Measurements from ENCODE around the gene KMT2E.

The KMT2E gene

GRCh38 chr7:105079348-105079747 lies 65.3 kb downstream of the KMT2E start:
- no peak for DNase-seq (ENCODE audit: low read depth)

GRCh38 chr7:105084581-105084980 lies 70.6 kb downstream of the KMT2E start:
- no peak for DNase-seq (ENCODE audit: low read depth)

GRCh38 chr7:105086850-105087249 lies 72.8 kb downstream of the KMT2E start:
- DNase-seq (ENCODE audit: low read depth), result no peak

GRCh38 chr7:105087981-105088380 lies 74.0 kb downstream of the KMT2E start:
- DNase-seq (ENCODE audit: low read depth), result no peak

GRCh38 chr7:105088456-105088855 lies 74.5 kb downstream of the KMT2E start:
- DNase-seq (ENCODE audit: low read depth), result no peak

- DNase-seq (ENCODE audit: low read depth), result no peak
These were observed 81.0 kb downstream of the KMT2E start for GRCh38 chr7:105094966-105095365.

- no peak for DNase-seq (ENCODE audit: low read depth)
These were observed 82.3 kb downstream of the KMT2E start for GRCh38 chr7:105096306-105096705.

- DNase-seq (ENCODE audit: low read depth), result peak; percentile 95
These were observed 83.6 kb downstream of the KMT2E start for GRCh38 chr7:105097619-105098018.

GRCh38 chr7:105098863-105099515 lies 85.0 kb downstream of the KMT2E start:
- no peak for DNase-seq (ENCODE audit: low read depth)

GRCh38 chr7:105101864-105102263 lies 87.9 kb downstream of the KMT2E start:
- DNase-seq (ENCODE audit: low read depth), result no peak

GRCh38 chr7:105102557-105103352 lies 88.8 kb downstream of the KMT2E start:
- DNase-seq (ENCODE audit: low read depth), result peak; percentile 39

- no peak for DNase-seq (ENCODE audit: low read depth)
These were observed 91.6 kb downstream of the KMT2E start for GRCh38 chr7:105105579-105105978.

GRCh38 chr7:105106473-105106872 lies 92.5 kb downstream of the KMT2E start:
- no peak for DNase-seq (ENCODE audit: low read depth)

GRCh38 chr7:105107458-105107857 lies 93.5 kb downstream of the KMT2E start:
- DNase-seq (ENCODE audit: low read depth), result no peak

GRCh38 chr7:105112440-105113418 lies 98.7 kb downstream of the KMT2E start:
- DNase-seq (ENCODE audit: low read depth), result peak; percentile 8

- DNase-seq (ENCODE audit: low read depth), result no peak
These were observed 104.9 kb downstream of the KMT2E start for GRCh38 chr7:105118612-105119600.

- no peak for DNase-seq (ENCODE audit: low read depth)
These were observed 108.6 kb downstream of the KMT2E start for GRCh38 chr7:105122619-105123018.

GRCh38 chr7:105125745-105126144 lies 111.7 kb downstream of the KMT2E start:
- no peak for DNase-seq (ENCODE audit: low read depth)

- no peak for DNase-seq (ENCODE audit: low read depth)
These were observed 112.5 kb downstream of the KMT2E start for GRCh38 chr7:105126436-105126975.

- DNase-seq (ENCODE audit: low read depth), result no peak
These were observed 113.2 kb downstream of the KMT2E start for GRCh38 chr7:105127179-105127578.

GRCh38 chr7:105130048-105130447 lies 116.0 kb downstream of the KMT2E start:
- no peak for DNase-seq (ENCODE audit: low read depth)

Measured in fibroblast of gingiva (primary cell).